AML-193 (cell line): ENCODE data around the gene ILKAP.
A peak's percentile ranks its signal among the peaks of the same experiment; 100 is the strongest.

Source experiments
- DNase-seq, 2 experiments: peaks; one replicate each; lab custom pipeline; 2025; lab: John Stamatoyannopoulos, UW

ILKAP gene

GRCh38 chr2:238137885-238138284 lies 65.6 kb downstream of the ILKAP start:
- no peak for DNase-seq

DNA sequence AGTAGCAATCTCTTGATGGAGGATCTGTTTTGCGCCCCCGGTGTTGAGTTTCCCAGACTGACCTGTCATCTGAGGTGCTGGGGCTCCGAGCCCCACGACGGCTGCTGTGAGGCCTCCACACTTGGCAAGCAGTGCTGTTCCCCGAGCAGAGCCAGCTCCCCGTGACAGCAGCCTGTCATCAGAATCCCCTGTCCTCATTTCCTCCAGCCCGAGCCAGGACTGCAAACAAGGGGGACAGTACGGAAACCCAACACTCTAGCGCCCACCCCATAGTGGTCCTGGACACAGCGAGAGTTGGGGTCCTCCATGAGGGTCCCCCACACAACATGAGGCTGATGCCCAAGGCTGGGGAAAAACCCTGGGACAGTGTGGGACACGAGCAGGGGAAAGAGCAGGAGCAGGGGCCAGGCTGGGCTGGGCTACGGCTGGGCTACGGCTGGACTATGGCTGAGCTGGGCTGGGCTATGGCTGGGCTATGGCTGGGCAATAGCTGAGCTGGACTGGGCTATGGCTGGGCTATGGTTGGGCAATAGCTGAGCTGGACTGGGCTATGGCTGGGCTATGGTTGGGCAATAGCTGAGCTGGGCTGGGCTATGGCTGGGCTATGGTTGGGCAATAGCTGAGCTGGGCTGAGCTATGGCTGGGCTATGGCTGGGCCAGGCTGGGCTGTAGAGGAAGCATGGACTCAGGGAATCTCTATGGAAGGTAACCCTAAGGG lies 66.5 kb downstream of the ILKAP start:
- DNase-seq: peak; percentile 55 to 61

GRCh38 chr2:238135601-238136150 lies 67.8 kb downstream of the ILKAP start:
- DNase-seq: no peak

GRCh38 chr2:238134393-238134785 lies 69.1 kb downstream of the ILKAP start:
- DNase-seq: no peak

GRCh38 chr2:238133499-238134392 lies 69.7 kb downstream of the ILKAP start:
- no peak for DNase-seq

GRCh38 chr2:238132463-238133450 lies 70.7 kb downstream of the ILKAP start:
- no peak for DNase-seq

DNA sequence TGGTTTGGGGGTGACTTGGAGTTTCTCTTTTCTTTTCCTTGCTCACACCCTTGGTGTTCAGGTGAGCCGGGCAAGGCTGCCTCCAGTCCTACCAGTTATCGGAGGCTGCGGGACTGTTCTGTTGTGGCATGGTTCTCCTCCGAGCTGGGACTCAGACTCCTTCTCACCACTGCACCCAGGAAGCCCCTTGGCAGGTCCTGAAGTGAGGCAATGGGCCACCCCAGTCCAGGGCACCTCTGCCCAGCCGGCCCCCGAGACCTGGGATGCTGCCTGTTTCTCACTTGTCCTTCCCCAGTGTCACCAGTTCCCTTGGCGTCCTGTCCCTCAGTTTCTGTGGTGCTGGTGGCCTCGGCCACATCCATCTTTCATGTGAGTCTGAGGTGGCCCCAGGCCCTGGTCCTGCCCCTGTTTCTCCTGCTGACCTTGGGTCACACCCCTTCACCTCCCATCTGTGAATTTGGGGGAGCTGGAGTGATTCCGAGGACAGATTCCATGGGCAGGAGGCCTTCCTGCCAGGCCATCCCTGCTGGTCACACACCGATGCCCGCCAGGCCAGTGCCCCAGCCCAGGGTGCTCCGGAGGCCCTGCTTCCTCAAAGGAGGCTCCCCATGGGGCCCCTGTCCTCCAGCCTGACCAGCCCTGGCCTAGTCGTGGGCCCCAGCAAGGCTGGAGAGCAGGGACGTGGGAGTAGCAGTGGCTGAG lies 71.6 kb downstream of the ILKAP start:
- no peak for DNase-seq

DNA sequence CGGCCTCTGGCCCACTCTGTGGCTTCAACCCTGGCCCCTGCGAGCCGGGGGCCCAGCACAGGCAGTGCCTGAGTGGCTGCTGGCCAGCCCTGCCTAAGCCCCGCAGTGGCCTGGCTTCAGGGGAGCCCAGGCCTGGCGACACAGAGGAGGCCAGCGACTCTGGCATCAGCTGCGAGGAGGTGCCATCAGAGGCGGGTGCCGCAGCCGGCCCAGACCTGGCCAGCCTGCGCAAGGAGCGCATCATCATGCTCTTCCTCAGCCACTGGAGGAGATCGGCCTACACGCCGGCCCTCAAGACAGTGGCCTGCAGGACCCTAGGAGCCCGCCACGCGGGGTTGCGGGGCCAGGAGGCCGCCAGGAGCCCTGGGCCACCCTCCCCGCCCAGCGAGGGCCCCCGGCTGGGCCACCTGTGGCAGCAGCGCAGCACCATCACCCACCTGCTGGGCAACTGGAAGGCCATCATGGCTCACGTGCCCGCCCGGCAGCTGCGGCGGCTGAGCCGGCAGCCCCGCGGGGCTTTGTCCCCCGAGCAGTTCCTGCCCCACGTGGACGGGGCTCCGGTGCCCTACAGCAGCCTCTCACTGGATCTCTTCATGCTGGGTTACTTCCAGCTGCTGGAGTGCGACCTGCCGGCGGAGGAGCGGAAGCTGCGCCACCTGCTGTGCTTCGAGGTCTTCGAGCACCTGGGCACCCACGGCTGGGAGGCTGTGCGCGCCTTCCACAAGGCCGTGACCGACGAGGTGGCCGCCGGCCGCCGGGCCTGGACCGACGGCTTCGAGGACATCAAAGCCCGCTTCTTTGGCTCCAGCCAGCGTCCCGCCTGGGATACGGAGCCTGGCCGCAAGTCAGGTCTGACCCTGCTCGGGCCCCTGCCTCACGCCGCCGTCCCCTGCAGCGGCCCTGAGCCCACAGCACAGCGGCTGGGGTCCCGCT lies 72.5 kb downstream of the ILKAP start:
- DNase-seq: no peak

- no peak for DNase-seq
Observed at GRCh38 chr2:238130111-238130695, 73.3 kb downstream of the ILKAP start.

- no peak for DNase-seq
Observed at GRCh38 chr2:238129166-238130010, 74.1 kb downstream of the ILKAP start.

- DNase-seq: no peak
Observed at GRCh38 chr2:238128534-238129001, 74.9 kb downstream of the ILKAP start.

GRCh38 chr2:238128061-238128440 lies 75.4 kb downstream of the ILKAP start:
- DNase-seq: no peak

GRCh38 chr2:238127165-238128060 lies 76.1 kb downstream of the ILKAP start:
- DNase-seq: no peak

- no peak for DNase-seq
Observed at GRCh38 chr2:238126775-238127164, 76.7 kb downstream of the ILKAP start.

- no peak for DNase-seq
Observed at GRCh38 chr2:238126338-238126737, 77.2 kb downstream of the ILKAP start.

- no peak for DNase-seq
Observed at GRCh38 chr2:238125127-238125885, 78.2 kb downstream of the ILKAP start.
